Measurements from ENCODE around the gene MITF.

Gene MITF

GRCh38 chr3:69922521-69923000 is 183.3 kb downstream of the MITF start:
- DNase-seq: no peak

GRCh38 chr3:69925506-69925905 is 186.2 kb downstream of the MITF start:
- DNase-seq: no peak

GRCh38 chr3:69926385-69926784 is 187.1 kb downstream of the MITF start:
- no peak for DNase-seq

GRCh38 chr3:69927571-69927970 is 188.3 kb downstream of the MITF start:
- no peak for DNase-seq

- no peak for DNase-seq
Measured at GRCh38 chr3:69929019-69929418, 189.8 kb downstream of the MITF start.

- DNase-seq: no peak
Measured at GRCh38 chr3:69930564-69930963, 191.3 kb downstream of the MITF start.

- DNase-seq: no peak
Measured at GRCh38 chr3:69932087-69932486, 192.8 kb downstream of the MITF start.

- no peak for DNase-seq
Measured at GRCh38 chr3:69932501-69932900, 193.2 kb downstream of the MITF start.

GRCh38 chr3:69934398-69934797 is 195.1 kb downstream of the MITF start:
- DNase-seq: no peak

GRCh38 chr3:69936266-69936665 is 197.0 kb downstream of the MITF start:
- no peak for DNase-seq

GRCh38 chr3:69938061-69938460 is 198.8 kb downstream of the MITF start:
- DNase-seq: no peak

GRCh38 chr3:69938931-69939330 is 199.7 kb downstream of the MITF start:
- no peak for DNase-seq

- no peak for DNase-seq
Measured at GRCh38 chr3:69941037-69941436, 201.8 kb downstream of the MITF start.

GRCh38 chr3:69941439-69942176 is 202.3 kb downstream of the MITF start:
- DNase-seq: no peak

GRCh38 chr3:69944931-69945493 is 205.7 kb downstream of the MITF start:
- DNase-seq: no peak

- peak; percentile 58 for DNase-seq
Measured at GRCh38 chr3:69948246-69948862, 209.1 kb downstream of the MITF start.

GRCh38 chr3:69951616-69952015 is 212.4 kb downstream of the MITF start:
- DNase-seq: no peak

- no peak for DNase-seq
Measured at GRCh38 chr3:69959581-69959980, 220.3 kb downstream of the MITF start.

GRCh38 chr3:69961706-69962439 is 222.6 kb downstream of the MITF start:
- no peak for DNase-seq

GRCh38 chr3:69963643-69964042 is 224.4 kb downstream of the MITF start:
- DNase-seq: no peak

- no peak for DNase-seq
Measured at GRCh38 chr3:69967156-69967555, 227.9 kb downstream of the MITF start.

- DNase-seq: no peak
Measured at GRCh38 chr3:69970827-69971226, 231.6 kb downstream of the MITF start.

- no peak for DNase-seq
Measured at GRCh38 chr3:69972672-69973071, 233.4 kb downstream of the MITF start.

Data from fibroblast of skin of back (primary cell).